Eye (tissue), 1 donor: ENCODE results near the gene FOXRED1.

Experiments
- DNase-seq: peaks from one replicate; pipeline ENCODE4 v3.0.0-alpha.2; 2015

The FOXRED1 gene

DNA sequence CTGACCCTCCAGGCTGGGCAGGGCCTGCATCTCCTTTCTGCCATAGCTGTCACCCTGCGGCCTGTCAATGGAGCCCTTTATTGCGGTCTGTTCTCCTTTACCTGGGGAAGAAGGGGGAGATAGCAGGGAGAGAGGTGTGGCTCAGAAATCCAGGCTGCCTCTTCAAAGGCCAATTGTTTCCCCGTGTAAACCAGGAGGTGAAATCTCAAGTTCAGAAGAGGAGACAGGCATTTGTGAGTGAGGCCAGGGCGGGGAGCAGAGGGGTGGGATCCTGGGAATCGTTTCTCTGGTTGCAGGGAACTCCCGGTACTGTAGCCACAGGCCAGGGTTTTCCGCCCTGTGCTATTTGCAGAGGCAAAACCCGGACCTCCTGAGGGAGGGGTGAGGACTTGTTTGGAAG, 44.0 kb downstream of the FOXRED1 start:
- no peak for DNase-seq

DNA sequence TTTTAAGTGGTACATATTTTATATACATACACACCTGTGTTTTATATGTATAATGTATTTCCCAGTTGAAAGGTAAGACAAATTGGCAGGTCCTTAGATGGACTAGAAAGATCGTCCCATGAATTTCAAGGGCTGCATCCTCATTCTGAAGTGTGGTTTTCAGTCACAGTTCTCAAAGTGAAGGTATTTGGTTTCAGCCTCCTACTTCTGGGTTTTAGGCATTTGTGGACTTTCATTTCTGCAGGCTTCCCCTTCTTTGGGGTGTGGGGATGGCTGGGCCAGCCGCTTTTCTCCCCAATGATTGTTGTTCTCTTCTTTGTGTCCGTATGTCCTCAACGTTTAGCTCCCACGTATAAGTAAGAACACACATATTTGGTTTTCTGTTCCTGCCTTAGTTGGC, 44.9 kb downstream of the FOXRED1 start:
- no peak for DNase-seq

DNA sequence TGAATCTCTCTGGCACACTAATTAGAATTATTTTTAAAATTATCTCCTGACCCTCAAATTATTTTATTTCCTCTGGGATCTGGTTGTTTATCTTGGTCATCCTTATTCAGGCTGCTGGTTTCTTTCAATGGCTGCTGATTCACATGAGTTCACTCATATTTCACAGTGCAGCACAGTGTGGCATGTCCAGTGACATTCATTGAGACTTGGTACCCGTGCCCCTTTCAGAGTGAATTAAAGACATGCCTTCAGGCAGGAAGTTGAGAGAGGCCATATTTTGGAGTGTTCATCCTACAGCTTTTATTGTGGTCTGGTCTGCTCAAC, 48.4 kb downstream of the FOXRED1 start:
- no peak for DNase-seq

DNA sequence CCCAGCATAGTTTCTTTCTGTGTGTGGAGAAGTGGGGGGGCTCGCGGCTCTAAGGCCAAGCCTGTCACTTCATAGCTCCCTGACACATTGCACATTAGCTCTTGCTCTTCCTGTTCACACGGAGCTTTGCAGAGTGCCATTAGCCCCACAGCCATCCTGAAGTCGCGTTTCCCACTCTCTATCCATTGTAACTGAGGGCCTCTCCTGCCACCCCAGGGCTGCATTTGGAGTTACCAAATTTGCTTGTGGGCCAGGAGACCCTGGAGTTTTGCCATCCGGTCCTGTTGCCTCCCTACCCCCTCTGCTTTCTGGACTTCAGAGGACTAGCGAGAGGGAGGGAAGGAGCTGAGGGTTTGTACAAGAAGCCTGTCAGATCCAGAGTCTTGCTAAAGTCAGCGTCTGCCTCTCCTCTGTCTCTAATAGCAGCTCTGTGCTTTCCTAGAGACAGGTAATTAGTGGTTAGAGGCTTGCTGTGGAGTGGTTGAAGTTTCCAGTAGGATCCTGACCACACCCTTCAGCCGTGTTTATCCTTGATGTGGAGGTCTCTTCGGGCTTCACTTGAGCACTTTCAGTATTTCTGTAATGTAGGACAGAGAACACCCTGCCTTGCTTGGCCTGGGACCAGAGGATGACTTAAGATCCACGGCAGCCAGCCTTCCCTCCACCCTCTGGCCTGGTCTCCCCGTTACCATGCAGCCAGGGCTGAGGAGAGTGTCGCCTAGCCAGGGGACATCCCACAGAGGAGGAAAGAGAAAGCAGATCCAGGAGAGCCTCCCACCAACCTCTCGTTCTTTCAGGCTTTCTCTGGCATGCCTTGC, 49.0 kb downstream of the FOXRED1 start:
- DNase-seq, result peak; percentile 78

DNA sequence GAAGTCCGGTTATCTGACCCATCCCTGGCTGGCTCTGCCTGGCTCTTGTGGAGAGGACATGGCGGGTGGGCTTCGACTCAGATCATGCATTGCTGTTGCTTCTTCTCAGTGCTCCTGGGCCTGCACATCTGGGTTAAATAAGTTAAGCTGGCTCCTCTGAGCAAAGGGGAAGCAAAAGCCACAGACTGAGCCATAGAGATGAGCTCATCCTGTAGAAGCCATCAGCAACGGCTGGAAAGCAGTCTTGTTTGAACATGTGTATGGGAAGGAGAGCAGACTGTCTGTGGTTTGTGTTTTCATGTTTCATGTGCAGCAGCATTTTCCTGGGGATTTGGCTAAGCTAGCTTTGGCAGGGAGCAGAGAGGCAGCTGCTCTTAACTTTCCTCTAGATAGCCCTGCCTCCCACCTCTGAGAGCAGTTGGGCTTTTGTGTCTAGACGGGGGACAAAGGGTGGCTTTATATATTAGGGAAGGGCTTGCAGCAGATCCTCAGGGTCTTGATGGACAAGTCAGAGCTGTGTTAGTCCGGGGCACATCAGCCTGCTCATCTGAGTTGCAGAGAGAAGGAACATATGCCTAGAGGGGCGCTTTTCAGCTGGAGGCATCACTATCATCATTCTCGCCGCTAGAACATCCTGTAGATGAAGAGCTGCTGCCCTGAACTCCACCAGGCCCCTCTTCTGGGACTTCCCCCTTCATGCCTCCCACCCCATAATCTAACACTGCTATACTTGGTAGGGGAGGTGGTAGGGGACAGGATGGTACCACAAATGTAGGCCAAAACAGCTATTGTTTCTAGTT, 49.8 kb downstream of the FOXRED1 start:
- peak; percentile 89 for DNase-seq

DNA sequence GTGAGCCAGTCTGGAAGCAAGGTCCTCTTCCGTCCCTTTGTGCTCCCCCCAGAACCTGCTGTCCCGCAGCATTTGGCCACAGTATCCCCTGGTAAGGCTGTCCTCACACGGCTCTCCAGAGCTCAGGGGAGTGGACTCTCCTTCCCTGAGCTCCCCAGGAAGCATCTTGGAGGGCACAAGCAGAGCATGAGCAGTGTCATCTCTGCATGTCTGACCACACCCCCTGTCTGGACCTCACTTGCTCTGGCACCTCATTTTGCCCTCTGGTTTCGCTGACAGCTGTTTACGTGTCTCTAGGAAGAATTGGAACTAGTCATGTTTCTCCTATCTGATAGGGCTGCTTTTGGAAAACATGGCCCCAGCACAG, 50.4 kb downstream of the FOXRED1 start:
- DNase-seq, result no peak

DNA sequence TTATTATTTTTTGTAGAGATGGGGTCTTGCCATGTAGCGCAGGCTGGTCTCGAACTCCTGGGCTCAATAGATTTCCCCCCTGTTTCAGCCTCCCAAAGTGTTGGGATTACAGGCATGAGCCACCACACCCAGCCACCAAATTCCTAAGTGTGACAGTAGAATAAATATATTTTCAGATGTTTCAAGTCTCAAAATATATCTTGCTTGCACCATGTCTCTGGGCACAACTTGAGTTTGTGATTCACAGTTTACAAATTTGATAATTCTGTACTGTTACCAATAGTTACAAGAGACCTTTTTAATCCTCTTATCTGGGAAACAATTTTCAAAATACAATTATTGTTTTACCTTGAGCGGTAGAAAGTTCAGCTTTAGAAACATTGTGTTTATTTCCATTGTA, 54.0 kb downstream of the FOXRED1 start:
- DNase-seq, result no peak

DNA sequence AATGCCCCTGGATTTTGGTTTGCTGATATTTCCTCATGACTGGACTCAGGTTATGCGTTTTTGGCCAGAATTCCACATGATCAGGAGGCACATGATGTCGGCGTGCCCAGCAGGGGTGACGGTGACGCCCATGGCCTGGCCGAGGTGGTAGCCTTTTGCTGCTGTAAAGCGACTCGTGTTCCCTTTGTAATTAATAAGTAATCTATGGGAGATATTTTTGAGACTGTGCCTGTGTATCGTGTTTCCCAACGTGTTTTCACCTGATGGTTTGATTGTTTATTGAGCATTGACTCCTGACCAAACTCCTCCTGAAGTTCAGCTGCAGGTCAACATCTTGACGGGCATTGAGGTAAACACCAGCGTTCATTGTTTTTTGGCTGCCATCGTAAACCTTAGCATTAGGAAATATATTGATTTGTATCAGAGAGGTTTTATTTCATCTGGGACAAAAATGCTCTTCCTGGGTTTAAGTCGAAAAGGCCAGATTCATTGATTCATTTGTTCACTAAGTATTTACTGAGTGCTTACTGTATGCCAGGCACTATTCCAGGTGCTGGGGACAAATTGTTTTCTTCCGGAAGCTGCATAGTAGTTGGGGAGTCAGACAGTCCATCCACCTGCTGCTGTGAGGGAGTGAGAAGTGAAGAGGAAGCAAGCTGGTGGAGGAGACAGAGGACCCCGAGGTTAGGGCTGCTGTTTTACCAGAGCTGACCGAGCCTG, 58.5 kb downstream of the FOXRED1 start:
- no peak for DNase-seq
